Fibroblast of gingiva (primary cell): ENCODE results near the gene LRRC3.

ENCODE experiments used
- DNase-seq: peaks from one replicate; pipeline ENCODE4 v3.0.0-alpha.2; 2011; ENCODE audit warnings: low read depth

LRRC3 gene

DNA sequence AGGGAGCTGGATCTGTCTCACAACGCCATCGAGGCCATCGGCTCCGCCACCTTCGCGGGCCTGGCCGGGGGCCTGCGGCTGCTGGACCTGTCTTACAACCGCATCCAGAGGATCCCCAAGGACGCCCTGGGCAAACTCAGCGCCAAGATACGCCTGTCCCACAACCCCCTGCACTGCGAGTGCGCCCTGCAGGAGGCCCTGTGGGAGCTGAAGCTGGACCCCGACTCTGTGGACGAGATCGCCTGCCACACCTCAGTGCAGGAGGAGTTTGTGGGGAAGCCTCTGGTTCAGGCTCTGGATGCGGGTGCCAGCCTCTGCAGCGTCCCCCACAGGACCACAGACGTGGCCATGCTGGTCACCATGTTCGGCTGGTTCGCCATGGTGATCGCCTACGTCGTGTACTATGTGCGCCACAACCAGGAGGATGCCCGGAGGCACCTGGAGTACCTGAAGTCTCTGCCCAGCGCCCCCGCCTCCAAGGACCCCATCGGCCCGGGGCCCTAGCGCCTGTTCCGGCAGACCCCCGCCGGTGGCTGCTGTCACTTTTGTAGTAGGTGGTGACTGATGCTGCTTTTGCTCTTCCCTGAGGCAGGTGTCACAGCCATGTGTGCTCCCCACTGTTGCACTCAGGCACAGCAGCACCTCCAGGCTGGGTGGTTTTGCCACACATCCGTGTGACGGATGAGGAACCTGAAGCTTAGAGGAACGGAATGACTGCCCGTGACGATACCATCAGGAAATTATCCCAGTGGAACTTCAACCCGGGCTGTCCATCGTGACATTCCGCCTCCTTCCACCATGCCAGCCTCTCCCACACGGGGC, 1.8 kb downstream of the LRRC3 start:
- no peak for DNase-seq

DNA sequence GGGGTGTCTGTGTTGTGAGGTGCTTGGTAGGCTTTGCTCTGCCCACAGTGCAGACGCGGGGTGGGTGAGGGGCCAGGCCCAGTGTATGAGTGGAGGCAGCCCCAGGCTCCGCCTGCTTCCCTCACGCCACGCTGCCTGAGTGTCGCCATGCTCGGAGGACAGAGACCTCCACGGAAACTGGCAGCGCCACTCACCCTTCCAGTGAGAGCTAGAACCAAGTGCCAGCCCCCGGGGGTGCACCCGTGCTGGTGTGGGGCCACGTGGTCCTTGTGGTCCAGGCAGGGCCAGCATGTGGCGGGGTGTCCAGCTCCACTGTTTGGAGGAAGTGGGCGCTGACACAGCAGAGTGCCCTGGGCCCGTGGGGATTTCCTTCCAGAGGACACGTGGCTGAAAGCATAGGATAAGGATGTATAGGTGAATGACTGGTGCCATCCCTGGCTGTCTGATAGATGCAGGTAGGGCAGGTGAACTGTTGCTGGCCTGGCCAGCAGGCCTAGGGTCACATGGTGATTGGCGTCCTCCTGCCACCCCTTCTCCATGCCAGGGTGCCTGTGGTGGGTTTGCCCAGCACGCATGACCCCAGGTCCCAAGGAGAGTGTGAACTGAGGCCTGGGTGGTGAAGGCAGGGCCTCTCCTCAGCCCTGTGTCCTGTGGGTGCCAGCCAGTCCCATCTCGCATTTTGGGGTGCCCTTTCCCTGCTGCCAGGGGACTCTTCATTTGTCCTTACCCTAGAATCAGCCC, 3.8 kb downstream of the LRRC3 start:
- no peak for DNase-seq

DNA sequence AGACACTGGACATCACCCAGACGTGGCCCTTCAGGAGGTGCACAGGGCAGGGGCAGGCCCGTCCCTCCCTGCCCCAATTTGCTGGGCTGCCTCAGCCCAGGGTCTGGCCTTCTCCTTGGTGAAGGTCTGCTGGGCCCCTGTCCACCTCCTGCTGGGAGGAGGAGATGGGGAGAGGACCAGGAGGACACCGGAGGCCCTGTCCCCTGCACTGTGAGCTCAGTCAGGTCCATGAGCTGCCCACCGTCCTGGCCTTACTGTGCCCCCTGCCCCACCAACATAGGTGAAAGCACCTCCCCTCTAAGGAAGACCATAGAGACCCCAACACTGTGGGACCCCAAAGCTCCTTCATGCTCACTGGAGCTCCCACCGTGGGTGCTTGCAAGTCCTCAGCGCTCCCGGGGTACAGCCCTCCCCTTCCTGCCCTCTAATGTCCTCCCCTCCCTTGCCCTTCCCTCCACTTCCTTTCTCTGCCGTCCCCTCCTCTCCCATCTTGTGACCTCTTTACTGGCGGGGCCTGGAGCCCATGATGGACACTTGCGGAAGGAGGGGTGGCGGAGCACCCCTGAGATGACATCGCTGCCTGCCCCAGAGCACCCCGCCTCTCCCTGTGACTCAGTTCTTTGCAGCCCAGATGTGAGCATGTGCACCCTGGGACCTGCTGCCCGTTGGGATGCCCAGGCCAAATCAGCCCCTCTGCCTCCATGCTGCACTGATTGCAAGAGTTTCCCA, 4.6 kb downstream of the LRRC3 start:
- DNase-seq, result no peak

DNA sequence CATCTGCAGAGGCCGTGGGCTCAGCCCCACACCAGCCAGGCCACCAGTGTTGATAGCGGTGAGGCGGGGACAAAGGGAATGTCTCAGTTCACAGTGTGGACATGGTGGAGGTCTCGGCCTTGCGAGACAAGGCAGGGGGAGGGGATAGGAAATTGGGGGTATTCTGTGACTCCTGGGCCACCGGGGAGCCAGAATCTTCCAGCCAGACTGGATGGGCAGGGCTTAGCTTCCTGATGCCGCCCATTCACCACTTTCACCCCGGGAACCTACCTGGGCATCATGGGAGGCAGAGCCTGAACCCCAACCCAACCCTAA, 5.1 kb downstream of the LRRC3 start:
- no peak for DNase-seq

DNA sequence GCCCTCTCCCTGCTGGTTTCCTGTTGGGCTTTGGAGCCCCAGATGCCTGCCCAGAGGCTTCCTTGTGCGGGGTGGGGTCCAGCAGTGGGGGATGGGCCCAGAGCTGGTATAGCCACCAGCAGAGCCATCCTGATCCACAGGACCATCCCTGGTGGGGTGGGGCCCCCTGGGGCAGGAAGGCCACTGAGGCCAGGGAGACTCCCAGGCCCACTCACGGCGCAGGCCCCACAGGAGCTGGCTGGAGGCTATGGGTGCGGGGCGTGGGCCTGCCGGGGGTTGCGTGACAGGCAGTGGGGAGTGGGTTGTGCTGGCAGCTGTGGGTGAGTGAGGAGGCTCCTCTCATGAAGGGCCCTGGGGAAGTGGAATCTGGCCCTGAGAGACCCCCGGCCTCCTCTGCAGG, 5.7 kb downstream of the LRRC3 start:
- DNase-seq, result no peak

DNA sequence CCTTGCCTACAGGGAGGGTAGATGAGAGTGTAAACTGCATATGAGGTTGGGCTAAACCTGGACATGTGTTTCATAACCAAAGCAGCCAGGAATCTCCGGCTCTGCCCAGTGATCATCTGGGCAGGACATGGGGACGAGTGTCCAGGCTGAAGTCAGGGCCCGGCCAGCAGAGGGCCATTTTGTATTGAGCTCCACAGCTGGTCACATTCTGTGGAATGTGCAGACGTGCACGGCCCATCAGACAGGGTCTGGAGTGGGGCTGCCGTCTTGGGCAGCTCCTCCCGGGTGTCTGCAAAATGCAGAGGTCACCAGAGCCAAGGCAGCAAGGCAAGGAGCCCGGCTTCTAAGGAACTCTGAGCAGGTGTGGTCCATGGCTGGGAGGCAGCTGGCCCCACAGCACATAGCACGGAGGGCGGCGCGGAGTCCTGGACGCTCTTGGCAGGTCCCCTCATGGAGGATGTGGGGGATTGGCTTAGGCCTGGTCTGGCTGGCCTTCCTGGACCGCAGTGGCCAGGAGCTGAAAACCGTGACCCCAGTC, 6.2 kb downstream of the LRRC3 start:
- DNase-seq, result no peak

DNA sequence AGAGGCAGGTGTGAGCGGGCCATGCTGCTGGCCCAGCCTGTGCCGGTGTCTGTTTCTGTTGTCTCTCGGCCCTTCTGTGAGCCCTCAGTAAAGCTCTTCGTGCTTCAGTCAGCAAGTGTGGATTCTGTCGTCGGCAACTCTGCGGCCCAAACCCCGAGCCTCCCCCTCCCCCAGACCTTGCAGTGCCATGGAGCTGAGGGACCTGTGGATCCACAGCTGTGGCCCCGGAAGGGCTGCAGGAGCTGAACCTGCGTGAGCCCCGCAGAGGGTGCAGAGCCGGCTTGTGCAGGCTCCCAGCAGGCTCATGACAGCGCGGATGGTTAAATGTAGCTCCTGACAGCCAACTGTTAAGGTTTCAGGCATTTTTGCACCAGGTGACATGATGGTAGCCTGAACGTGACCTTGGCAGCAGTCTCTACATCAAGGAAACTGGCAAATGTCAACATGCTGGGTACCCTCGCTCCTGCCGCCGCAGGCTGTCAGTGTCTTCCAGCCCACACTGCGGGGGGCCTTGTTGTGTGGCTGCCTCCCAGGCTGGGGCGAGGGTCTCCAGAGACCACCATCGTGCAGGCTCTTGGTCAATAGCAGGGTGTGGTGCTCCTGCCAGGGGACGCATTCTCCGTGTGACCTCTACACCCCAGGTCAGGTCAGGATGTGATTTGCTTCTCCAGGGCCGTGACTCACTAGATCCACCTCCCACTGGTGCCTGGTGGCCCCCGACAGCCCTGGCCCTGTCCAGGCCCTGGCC, 7.0 kb downstream of the LRRC3 start:
- DNase-seq, result no peak

DNA sequence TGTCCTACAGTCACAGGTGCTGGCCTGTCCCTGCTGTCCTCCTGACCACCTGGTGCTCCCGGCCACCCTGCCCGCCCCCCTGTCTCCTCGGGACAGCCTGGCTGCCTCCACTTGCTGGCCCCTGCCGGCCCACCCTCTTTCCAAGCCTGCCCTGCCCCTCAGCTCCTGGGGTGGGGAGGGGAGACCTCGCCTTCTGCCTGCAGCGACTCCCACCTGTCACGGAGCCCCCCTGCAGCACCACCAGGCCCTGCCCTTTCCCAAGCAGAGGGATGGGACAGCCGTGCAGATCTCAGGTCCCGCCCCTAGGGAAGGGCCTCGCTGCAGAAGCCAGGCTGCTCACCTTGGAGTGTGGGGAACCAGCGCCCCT, 7.5 kb downstream of the LRRC3 start:
- DNase-seq, result no peak

DNA sequence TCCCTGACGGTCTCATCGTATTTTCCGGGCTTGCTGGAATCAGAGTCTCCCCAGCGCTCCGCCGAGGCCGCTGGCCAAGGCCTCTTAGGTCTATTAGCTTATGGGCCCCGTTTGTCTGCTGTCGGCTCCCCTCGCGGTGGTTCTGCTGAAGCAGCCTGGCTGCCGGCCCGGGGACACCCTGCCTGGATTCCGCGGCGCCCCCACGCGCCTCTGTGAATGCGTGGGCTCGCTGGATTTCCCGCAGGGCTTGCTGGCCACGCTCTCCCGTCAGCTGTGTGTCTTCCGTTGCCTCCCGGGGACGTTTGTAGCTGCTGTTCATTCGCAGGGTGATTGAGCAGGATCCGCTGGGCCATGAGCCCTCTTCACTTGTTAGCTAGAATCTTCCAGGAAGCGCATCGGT, 8.4 kb downstream of the LRRC3 start:
- DNase-seq, result no peak

DNA sequence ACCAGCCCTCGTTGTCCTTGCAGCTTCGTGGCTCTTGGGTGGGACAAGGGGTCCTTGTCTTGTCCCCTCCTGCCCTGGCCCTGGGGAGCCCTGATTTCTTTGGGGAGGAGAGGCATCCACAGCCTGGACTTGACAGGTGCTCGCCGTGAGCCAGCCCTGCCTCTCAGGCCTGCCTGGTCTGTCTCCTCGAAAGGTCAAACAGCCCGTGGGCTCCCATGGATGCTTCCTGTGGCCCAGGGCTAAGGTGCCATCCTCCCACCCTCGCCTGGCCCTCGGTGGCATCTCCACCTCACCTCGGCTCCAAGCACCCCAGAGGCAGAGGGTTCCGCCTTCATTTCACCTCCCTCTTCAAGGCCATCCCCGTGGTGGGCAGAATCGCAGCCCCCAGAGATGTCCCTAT, 9.0 kb downstream of the LRRC3 start:
- no peak for DNase-seq

DNA sequence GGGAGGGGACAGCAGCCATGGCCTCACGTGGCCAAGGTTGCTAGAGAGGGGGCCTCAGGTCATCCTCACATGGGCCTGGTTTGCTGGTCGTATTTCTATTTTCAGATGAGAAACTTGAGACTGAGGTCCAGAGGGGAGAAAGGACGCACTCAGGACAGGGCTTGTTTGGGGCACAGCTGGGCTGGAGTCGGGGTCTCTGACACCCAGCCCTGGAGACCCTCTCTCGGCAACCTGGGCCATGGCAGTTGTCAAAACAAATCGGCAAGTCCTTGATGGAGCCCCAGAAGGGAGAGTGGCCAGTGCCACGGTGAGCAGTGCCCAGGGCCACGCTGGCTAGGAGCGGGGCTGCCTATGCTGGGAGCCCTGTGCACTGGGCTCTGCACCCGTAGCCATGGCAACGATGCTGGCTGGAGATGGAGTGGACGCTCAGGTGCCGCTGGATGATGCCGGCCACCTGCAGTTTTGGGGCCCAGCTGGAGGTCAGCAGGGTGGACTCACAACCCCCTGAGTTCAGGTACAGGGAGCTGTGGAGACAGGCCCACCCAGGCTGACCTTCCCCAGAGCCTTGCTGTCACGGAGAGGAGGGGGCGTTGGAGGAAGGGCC, 11.1 kb downstream of the LRRC3 start:
- no peak for DNase-seq

DNA sequence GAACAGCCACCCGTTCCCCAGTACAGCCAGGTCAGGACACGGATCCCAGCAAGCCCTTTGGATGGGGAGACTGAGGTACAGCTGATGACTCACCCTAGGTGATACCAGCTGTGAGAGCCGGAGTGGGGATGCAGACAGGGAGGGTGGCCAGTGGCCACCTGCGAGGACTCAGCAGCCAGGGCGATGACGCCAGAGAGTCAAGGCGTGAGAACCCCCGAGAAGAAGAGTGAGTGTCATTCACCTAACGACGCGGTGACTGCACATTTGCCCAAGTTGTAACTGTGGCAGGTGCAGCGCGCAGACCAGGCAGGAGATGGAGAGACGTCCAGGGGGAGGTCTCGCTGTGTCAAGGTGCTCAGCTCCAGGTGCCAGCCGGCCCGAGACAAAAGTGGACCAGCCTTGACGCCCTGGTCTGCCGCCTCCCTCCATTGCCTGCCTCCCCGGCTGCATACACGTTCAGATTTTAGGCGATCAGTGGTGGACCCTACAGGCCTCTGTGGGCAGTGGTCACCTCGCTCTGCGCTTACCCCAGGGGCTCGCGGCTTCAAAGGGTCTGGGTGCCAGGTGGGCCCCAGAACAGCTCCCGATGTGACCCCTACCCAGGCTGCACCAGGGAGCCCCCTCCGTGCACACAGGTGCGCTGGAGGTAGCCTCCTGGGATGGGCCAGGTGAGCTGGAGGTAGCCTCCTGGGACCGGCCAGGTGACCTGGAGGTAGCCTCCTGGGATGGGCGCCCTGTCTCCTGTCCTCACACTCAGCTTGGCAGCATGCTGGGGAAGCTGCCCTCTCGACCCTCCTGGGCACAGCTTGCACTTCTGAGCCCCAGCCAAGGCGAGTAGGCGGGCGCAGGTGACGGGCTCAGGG, 11.9 kb downstream of the LRRC3 start:
- no peak for DNase-seq

DNA sequence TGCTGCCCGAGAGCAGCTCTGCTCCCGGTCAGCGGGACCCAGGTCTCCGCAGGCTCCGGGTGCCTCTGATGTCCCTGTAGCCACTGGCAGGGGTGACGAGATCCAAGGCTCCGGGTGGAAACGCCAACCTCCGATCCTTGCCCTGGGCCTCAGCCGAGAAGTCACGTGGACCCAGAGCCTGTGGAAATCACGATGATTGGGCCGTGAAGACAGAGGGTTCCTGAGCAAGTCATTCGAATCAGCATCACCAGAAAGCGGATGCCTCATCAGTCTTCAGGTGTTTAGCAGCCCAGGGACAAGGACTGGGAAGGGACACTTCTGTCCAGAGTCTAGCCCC, 12.5 kb downstream of the LRRC3 start:
- no peak for DNase-seq

DNA sequence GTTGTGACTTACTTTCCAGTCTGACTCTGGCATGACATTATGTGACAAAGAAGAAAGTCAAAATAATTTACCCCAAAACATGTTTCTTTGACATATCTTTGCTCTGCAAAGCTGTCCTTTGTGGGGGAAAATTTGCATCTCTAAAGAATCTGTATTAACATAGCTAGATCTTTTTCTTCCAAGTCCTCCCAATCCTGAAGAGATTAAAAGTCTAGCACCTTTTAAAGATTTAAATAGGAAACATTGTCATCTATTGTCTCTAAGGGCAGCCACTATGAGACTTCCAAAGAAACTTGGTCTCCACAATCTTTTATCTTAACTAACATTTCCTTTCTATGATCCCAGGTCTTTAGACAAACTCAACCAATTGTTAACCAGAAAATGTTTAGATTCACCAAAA, 16.0 kb downstream of the LRRC3 start:
- DNase-seq, result no peak

DNA sequence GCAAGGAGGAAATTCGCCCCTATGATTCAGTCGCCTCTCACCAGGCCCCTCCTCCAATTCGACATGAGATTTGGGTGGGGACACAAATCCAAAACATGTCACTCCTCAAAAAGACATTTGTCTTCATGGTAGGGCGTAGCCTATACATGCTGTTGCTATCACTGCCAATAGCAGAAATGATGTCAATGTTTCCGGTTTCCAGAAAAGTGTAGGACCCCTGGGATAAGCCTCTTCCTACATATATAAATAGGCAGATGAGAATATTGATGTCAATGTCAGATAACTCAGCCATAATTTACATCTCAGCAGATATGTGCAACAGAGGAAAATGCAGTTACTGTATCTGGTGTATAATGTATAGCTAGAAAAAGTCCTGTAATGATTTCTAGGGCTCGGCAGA, 16.7 kb downstream of the LRRC3 start:
- no peak for DNase-seq

DNA sequence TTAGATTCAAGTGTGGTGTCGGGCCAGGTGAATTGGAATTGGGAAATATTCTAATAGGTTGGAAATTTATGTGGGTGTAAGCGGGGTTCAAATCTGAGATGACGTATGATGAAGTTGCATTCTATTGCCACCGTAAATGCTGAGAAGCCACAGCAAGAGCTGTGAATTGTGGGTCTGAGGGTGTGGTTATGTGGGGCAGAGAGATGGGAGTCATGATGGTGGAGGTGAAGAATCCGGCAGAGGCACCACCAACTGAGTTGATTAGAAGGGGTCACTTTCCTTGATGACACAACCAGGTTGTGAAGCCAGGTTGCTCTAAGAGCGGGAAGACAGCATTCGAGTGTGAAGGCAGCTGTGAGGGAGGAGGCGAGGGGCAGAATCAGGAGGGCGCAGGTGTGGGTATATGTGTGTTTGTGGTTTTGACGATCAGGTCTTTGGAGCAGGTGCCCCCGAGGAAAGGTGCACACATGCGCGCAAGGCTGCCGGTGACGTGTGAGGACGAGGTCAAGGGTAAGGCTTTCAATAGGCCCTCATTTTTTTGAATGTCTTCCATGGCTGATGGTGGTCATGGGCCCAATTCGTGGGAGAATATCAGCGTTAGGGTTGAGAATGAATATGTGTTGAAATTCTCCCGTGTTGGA, 18.7 kb downstream of the LRRC3 start:
- DNase-seq, result no peak

DNA sequence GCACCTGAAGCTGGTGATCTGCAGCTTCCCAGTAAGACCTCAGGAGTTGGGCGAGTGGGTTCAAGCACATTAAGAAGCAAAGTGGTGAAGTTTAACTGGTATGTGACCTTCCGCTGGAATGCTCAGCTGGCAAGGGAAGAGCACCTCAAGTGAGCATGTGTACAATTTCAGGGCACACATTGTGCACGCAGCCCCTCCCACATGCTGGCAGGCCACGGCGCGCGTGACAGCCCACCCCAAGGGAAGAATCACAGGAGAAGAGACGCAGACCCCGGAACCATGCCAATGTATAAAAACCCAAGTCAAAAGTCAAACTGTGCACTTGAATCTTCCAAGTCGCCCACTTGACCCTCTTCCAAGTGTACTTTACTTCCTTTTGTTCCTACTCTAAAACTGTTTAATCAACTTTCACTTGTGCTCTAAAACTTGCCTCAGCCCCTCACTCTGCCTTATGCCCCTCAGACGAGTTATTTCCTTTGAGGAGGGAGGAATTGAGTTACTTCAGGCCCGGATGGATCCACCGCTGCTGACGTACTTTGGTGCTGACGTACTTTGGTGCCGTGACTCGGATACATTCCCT, 20.0 kb downstream of the LRRC3 start:
- no peak for DNase-seq

DNA sequence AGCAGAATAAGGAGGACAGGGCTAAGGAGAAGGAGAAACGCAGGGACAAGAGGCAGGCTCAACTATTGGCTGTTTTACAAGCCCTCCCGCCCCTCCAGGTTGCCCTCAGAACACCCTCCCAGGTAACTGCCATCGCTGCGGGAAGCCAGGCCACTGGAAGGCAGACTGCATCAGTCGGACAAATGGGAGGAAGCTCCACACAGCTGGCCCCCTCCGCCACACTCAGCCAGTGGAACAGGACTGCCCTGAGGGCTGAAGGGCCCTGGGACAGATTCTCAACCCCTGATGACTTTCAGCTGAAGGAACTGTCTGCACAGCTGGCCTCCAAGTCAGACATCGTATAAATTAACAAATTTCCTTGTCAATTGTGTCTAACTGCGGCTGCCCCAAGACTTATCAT, 21.8 kb downstream of the LRRC3 start:
- DNase-seq, result no peak

DNA sequence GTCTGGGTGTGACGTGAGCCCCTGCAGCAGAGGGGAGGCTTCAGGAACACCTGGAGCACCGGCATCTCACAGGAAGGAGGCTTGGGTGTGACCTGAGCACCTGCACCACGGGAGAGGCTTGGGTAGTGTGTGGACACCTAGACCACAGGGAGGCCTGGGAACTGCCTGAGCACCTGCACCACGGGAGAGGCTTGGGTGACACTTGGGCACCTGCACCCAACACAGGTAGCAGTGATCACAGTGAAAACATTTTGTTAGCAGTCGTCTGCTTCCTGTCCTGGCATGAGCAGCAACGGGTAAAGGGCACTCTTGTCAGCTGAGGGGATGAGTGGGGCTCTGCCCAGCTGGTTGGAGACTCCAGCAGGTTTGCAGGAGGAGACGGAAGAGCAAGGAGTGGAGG, 22.4 kb downstream of the LRRC3 start:
- no peak for DNase-seq

DNA sequence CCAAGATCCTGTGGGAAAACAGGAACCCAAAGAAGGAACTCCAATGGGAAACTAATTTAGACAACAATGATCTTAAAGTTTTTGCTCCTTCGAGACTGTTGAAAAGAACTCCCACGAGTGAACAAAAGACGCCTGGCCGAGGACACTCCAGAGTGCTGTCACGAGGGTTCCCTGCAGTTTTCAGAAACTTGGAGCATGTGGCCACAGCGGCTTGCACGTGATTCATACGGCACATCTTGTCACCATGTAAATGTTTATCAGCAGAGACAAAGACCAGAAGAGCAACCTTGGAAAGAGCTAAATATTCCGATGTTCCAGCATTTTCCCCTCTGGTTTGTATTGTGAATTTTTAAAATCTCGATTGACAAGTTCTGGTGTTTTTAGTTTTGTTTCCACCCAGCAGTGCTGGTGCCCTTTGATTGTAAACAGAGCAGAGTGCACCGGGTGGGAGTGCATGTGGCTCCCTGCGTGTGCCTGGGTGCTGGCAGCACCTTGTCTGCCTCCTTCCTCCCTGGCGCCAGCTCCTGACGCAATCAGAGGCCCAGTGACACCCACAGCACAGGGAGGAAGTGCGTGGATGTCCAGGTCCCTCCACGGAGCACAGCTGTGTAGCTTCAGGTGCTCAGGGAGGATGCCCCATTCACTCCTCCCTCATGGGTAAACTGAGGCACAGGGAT, 23.0 kb downstream of the LRRC3 start:
- DNase-seq, result no peak
